MM.1S (cell line): ENCODE measurements around the gene ETV6.

Experiments used
- DNase-seq: peaks from one replicate; pipeline ENCODE4 v3.0.0-alpha.2; 2015
- H2AFZ ChIP-seq: fragments of 300-600 bp; sonication (generic); 2 replicates; pipeline ENCODE4 v1.6.0; 2016; ENCODE audit warnings: antibody characterized with exemption, low read length
- H3F3A ChIP-seq: fragments of 300-600 bp; sonication (generic); 2 replicates; pipeline ENCODE4 v1.6.1; 2016; ENCODE audit warnings: mild to moderate bottlenecking, antibody characterized with exemption, low read length, moderate library complexity, mixed read lengths; ENCODE audit not compliant: insufficient read depth
- H3K27ac ChIP-seq: fragments of 300-600 bp; sonication (generic); 2 replicates; pipeline ENCODE4 v1.5.1; 2016; ENCODE audit warnings: mild to moderate bottlenecking, low read length
- H3K27me3 ChIP-seq: fragments of 300-600 bp; sonication (generic); replicated peaks from 2 replicates; pipeline ENCODE4 v1.6.0; 2016; ENCODE audit warnings: low read length; ENCODE audit not compliant: insufficient read depth
- H3K36me3 ChIP-seq: fragments of 300-600 bp; sonication (generic); replicated peaks from 2 replicates; pipeline ENCODE4 v1.6.1; 2016; ENCODE audit warnings: mild to moderate bottlenecking, low read length, mixed read lengths; ENCODE audit not compliant: insufficient read depth
- H3K4me1 ChIP-seq: fragments of 300-600 bp; sonication (generic); 2 replicates; pipeline ENCODE4 v1.6.1; 2016; ENCODE audit warnings: low read length, mixed read lengths
- H3K4me2 ChIP-seq: fragments of 300-600 bp; sonication (generic); 2 replicates; pipeline ENCODE4 v1.6.0; 2016; ENCODE audit warnings: low read depth, low read length
- H3K4me3 ChIP-seq: fragments of 300-600 bp; sonication (generic); 2 replicates; pipeline ENCODE4 v1.5.1; 2016; ENCODE audit warnings: low read length, mixed read lengths
- H3K79me2 ChIP-seq: fragments of 300-600 bp; sonication (generic); 2 replicates; pipeline ENCODE4 v1.6.1; 2016; ENCODE audit warnings: mixed run types, low read length, mixed read lengths
- H3K9ac ChIP-seq: fragments of 300-600 bp; sonication (generic); 2 replicates; pipeline ENCODE4 v1.6.1; 2016; ENCODE audit warnings: low read length, mixed read lengths
- H3K9me2 ChIP-seq: fragments of 300-600 bp; sonication (generic); replicated peaks from 2 replicates; pipeline ENCODE4 v1.6.1; 2016; ENCODE audit warnings: mild to moderate bottlenecking, low read length, mixed read lengths; ENCODE audit not compliant: insufficient read depth
- H3K9me3 ChIP-seq: fragments of 300-600 bp; sonication (generic); replicated peaks from 2 replicates; pipeline ENCODE4 v1.6.1; 2016; ENCODE audit warnings: mild to moderate bottlenecking, low read length, mixed read lengths; ENCODE audit not compliant: insufficient read depth
- H4K20me1 ChIP-seq: fragments of 300-600 bp; sonication (generic); 2 replicates; pipeline ENCODE4 v1.6.1; 2016; ENCODE audit warnings: mild to moderate bottlenecking, low read length, moderate library complexity, mixed read lengths; ENCODE audit not compliant: insufficient read depth
- CTCF ChIP-seq: fragments of 300-600 bp; sonication (generic); IDR thresholded peaks from 2 replicates; pipeline ENCODE4 v1.5.1; 2016; ENCODE audit warnings: antibody characterized with exemption, low read length, mixed read lengths
- EZH2 ChIP-seq: fragments of 300-600 bp; sonication (generic); optimal IDR thresholded peaks from 2 replicates; pipeline ENCODE3; 2017; ENCODE audit warnings: low read depth, mild to moderate bottlenecking, antibody characterized with exemption, low read length, mixed read lengths
- EZH2phosphoT487 ChIP-seq: fragments of 300-600 bp; sonication (generic); IDR thresholded peaks from 2 replicates; pipeline ENCODE4 v1.6.1; 2018; ENCODE audit warnings: antibody characterized with exemption, low read length

The ETV6 gene

GRCh38 chr12:11649413-11650285 lies at the start of gene ETV6:
TSS of gene ETV6 (plus strand) at chr12:11649674. CDS start at chr12:11650128, 454 bp downstream.
- Histone ChIP-seq H3K4me1 (0 out of 2 replicates have a peak, but pooled peaks cover 10% of the 10 kb centered on the region), H3K4me2 (peak within 1 kb of the TSS; percentile 89), H4K20me1 (no peaks in the 10 kb centered on the region), H3K27me3 (no peaks in the 10 kb centered on the region), H3K4me3 (peak within 1 kb of the TSS; percentile 92), H3K36me3 (no peaks in the 10 kb centered on the region), H2AFZ (peak within 1 kb of the TSS; percentile 81), H3F3A (peaks cover 19% of the 10 kb centered on the region), H3K79me2 (peaks cover 48% of the 10 kb centered on the region), H3K9ac (peak within 1 kb of the TSS; percentile 94), H3K9me3 (no peaks in the 10 kb centered on the region), H3K27ac (peak within 1 kb of the TSS; percentile 99), H3K9me2 (no peaks in the 10 kb centered on the region)
- DNase-seq: peak; percentile 96
- no peak for TF ChIP-seq EZH2phosphoT487
- no peak for TF ChIP-seq EZH2
- TF ChIP-seq CTCF: no peak

- no peak overlapping the region for H3K27ac ChIP-seq
- H3K9me2 ChIP-seq: no peaks in the 10 kb centered on the region
- H3K4me1 ChIP-seq: peaks cover 20% of the 10 kb centered on the region
- no peaks in the 10 kb centered on the region; the same call in 1 of the 2 replicates for H3F3A ChIP-seq
- H3K9ac ChIP-seq: no peak overlapping the region
- TF ChIP-seq CTCF (no peak), EZH2 (no peak), EZH2phosphoT487 (no peak)
- H3K4me2 ChIP-seq: no peak overlapping the region
- no peaks in the 10 kb centered on the region for H4K20me1 ChIP-seq
- H3K36me3 ChIP-seq: no peaks in the 10 kb centered on the region
- DNase-seq: no peak
- H3K27me3 ChIP-seq: no peaks in the 10 kb centered on the region
- H3K9me3 ChIP-seq: no peaks in the 10 kb centered on the region
- H3K79me2 ChIP-seq: no peaks in the 10 kb centered on the region
- H3K4me3 ChIP-seq: no peak overlapping the region
- H2AFZ ChIP-seq: no peak overlapping the region
These were observed 49.3 kb upstream of the ETV6 start for GRCh38 chr12:11600199-11600598.

- DNase-seq: peak; percentile 44
- H3K27me3 ChIP-seq: no peaks in the 10 kb centered on the region
- H3K9me3 ChIP-seq: no peaks in the 10 kb centered on the region
- H3K9ac ChIP-seq: peak overlapping the region; percentile 2; the same call in 1 of the 2 replicates
- peak overlapping the region; percentile 46 for H3K4me2 ChIP-seq
- no peaks in the 10 kb centered on the region for H3K9me2 ChIP-seq
- TF ChIP-seq CTCF: no peak
- no peak for TF ChIP-seq EZH2
- no peak for TF ChIP-seq EZH2phosphoT487
- H2AFZ ChIP-seq: peak overlapping the region; percentile 35
- H3K79me2 ChIP-seq: no peaks in the 10 kb centered on the region
- H3K4me3 ChIP-seq: 0 out of 2 replicates have a peak overlapping the region, but pooled peaks have one; percentile 0
- H3K36me3 ChIP-seq: no peaks in the 10 kb centered on the region
- peaks cover 20% of the 10 kb centered on the region for H3K4me1 ChIP-seq
- peak overlapping the region; percentile 22; the same call in 1 of the 2 replicates for H3K27ac ChIP-seq
- no peaks in the 10 kb centered on the region; the same call in 1 of the 2 replicates for H3F3A ChIP-seq
- H4K20me1 ChIP-seq: no peaks in the 10 kb centered on the region
These were observed 47.8 kb upstream of the ETV6 start for GRCh38 chr12:11601647-11602046.
